Pancreas (tissue), 10 donors: ENCODE measurements around the gene TREX2. TPM values are rescaled to one million over a fixed set of nuclear protein-coding genes. Genes with fewer than 3 reads are reported as not detected.

Source experiments
- ATAC-seq, 4 donors: fragments of 200-7000 bp; cut with Tn5 transposase; one replicate each; pipeline versions ENCODE4 v1.8.0 to v1.9.1; 2020; ENCODE audit warnings: mild to moderate bottlenecking in 4 of 4, moderate library complexity in 4 of 4
- DNase-seq, 6 donors: peaks; one replicate each; pipeline ENCODE4 v3.0.0-alpha.2; 2020
- FAIRE-seq: peaks from 2 replicates; lab custom pipeline; 2012; peaks lifted over from hg19 to GRCh38; lab: Jason Lieb, UNC
- H3K27ac ChIP-seq, 4 donors: fragments of 200-600 bp; sonication (generic); 1 replicate in 3 of 4; 2 replicates in 1 of 4; pipeline versions ENCODE4 v1.5.0 to v1.8.0; 2020
- H3K27me3 ChIP-seq, 4 donors: fragments of 200-600 bp; one replicate each; pipeline ENCODE4 v1.8.0; 2021
- H3K36me3 ChIP-seq, 3 donors: fragments of 200-600 bp; sonication (generic) in 1 of 3; one replicate each; pipeline versions ENCODE4 v1.5.0 to v1.8.0; 2020 to 2021
- H3K4me1 ChIP-seq, 3 donors: fragments of 200-600 bp; one replicate each; pipeline ENCODE4 v1.8.0; 2021
- H3K4me3 ChIP-seq, 4 donors: fragments of 200-600 bp; sonication (generic) in 2 of 4; one replicate each; pipeline versions ENCODE4 v1.5.0 to v1.8.0; 2020 to 2021
- H3K9me3 ChIP-seq, 4 donors: fragments of 200-600 bp; one replicate each; pipeline ENCODE4 v1.8.0; 2021
- CTCF ChIP-seq, 4 donors: fragments of 200-600 bp; sonication (generic) in 3 of 4; IDR thresholded peaks; one replicate each; pipeline versions ENCODE4 v1.5.0 to v1.8.0; 2021; ENCODE audit warnings: antibody characterized with exemption in 4 of 4
- WGBS, 2 donors: extraction: QIAGEN DNeasy Blood & Tissue Kit; methylation state at CpG; one replicate each; pipeline ENCODE4 v1.1.7; 2013; 5-methylcytosine and 5-hydroxymethylcytosine counted together
- intact Hi-C, 3 donors: fragments of 100-400 bp; cut with DNase I; formaldehyde crosslinking; loops; one replicate each; pipeline versions ENCODE4 v1.11.1 to v1.14.2; 2022
- polyA plus RNA-seq, 2 donors: library from polyadenylated mRNA; stranded (reverse); fragments of 200-250 nt; gene quantifications; one replicate each; pipeline ENCODE4 v1.2.3, GENCODE V29; 2013
- total RNA-seq, 6 donors: library from RNA; stranded (reverse); fragmentation: NEBNext Ultra II Directional in 4 of 6; extraction: Animal tissue kit (Norgen Biotek cat#: 25700) in 4 of 6; gene quantifications; one replicate each; pipeline versions ENCODE4 v1.2.1 to v1.2.4, GENCODE V29; 2021 to 2023
- donor health status: healthy with polysubstance abuse.
- donor health status: DM: no; HTN: no; CAD: no; lungs with moderate emphysema.
- donor health status: DM: no; HTN: no; CAD: no.
- donor health status: control.
- donor health status: control.
- donor health status: Bipolar disorder and iron deficiency.
- donor health status: DM: yes; HTN: yes; CAD: no.
- donor health status: DM: no; HTN: no; CAD: no.
- donor health status: DM: no; HTN: no; CAD: no.
- donor health status: DM: yes; HTN: yes; CAD: no.

TREX2 gene
- total and polyA plus RNA-seq, 8 donors, result 0.19 to 0.91 (median 0.55) TPM; not detected in 1

- intact Hi-C loops, result no loop called here
- Histone ChIP-seq H3K4me3 (no peak overlapping the region), H3K36me3 (no peaks in the 10 kb centered on the region), H3K9me3 (no peaks in the 10 kb centered on the region), H3K4me1 (no peaks in the 10 kb centered on the region), H3K27me3 (no peaks in the 10 kb centered on the region), H3K27ac (no peak overlapping the region)
- no peak for FAIRE-seq
- no peak for DNase-seq
- 82 to 88% methylated on average over 22 to 23 of the region's 23 CpGs for WGBS, 2 donors
- no peak for TF ChIP-seq CTCF (IDR thresholded peaks at IDR 0.05)
- no peak for ATAC-seq
Observed at GRCh38 chrX:153482376-153483015, 36.6 kb upstream of the TREX2 start.

GRCh38 chrX:153481043-153481442 is 35.2 kb upstream of the TREX2 start:
- FAIRE-seq (no peak), DNase-seq (no peak), ATAC-seq (no peak)
- H3K27ac ChIP-seq, result no peak overlapping the region
- no peak overlapping the region for H3K4me3 ChIP-seq
- 88 to 90% methylated on average over 13 of the region's 13 CpGs for WGBS, 2 donors
- H3K27me3 ChIP-seq, result no peaks in the 10 kb centered on the region
- no peaks in the 10 kb centered on the region for H3K4me1 ChIP-seq
- no peaks in the 10 kb centered on the region for H3K36me3 ChIP-seq
- intact Hi-C loops, result no loop called here
- no peak for TF ChIP-seq CTCF (IDR thresholded peaks at IDR 0.05)
- H3K9me3 ChIP-seq, result no peaks in the 10 kb centered on the region

- H3K36me3 ChIP-seq, result no peaks in the 10 kb centered on the region
- FAIRE-seq, result no peak
- no peaks in the 10 kb centered on the region for H3K27me3 ChIP-seq
- no peak for ATAC-seq
- H3K9me3 ChIP-seq, result no peaks in the 10 kb centered on the region
- 46 to 55% methylated on average over 16 of the region's 16 CpGs for WGBS, 2 donors
- no peak for DNase-seq
- no peak for TF ChIP-seq CTCF (IDR thresholded peaks at IDR 0.05)
- H3K4me3 ChIP-seq, result no peak overlapping the region
- no peak overlapping the region for H3K27ac ChIP-seq
- intact Hi-C loops, result no loop called here
- H3K4me1 ChIP-seq, result no peaks in the 10 kb centered on the region
Observed at GRCh38 chrX:153478746-153479145, 32.9 kb upstream of the TREX2 start.

- no peaks in the 10 kb centered on the region for H3K36me3 ChIP-seq
- no peaks in the 10 kb centered on the region for H3K4me1 ChIP-seq
- no peak for TF ChIP-seq CTCF (IDR thresholded peaks at IDR 0.05)
- ATAC-seq (no peak), DNase-seq (no peak), FAIRE-seq (no peak)
- H3K27me3 ChIP-seq, result no peaks in the 10 kb centered on the region
- H3K9me3 ChIP-seq, result no peaks in the 10 kb centered on the region
- intact Hi-C loops, result no loop called here
- H3K4me3 ChIP-seq, result no peak overlapping the region
- 72 to 81% methylated on average over 9 of the region's 9 CpGs for WGBS, 2 donors
- no peak overlapping the region for H3K27ac ChIP-seq
Observed at GRCh38 chrX:153477901-153478300, 32.0 kb upstream of the TREX2 start.

- intact Hi-C loops, result no loop called here
- FAIRE-seq (no peak), DNase-seq (no peak), ATAC-seq (no peak)
- 57 to 62% methylated on average over 9 to 11 of the region's 11 CpGs for WGBS, 2 donors
- no peaks in the 10 kb centered on the region for H3K36me3 ChIP-seq
- H3K4me3 ChIP-seq, result no peak overlapping the region
- H3K9me3 ChIP-seq, result no peaks in the 10 kb centered on the region
- TF ChIP-seq CTCF (IDR thresholded peaks at IDR 0.05), result no peak
- no peak overlapping the region for H3K27ac ChIP-seq
- H3K4me1 ChIP-seq, result no peaks in the 10 kb centered on the region
- no peaks in the 10 kb centered on the region for H3K27me3 ChIP-seq
Observed at GRCh38 chrX:153477364-153477857, 31.6 kb upstream of the TREX2 start.
